Cerebellar cortex (tissue), 1 donor: ENCODE data around the gene SMAD9.

Experiments used
- DNase-seq: peaks from one replicate; pipeline ENCODE4 v3.0.0-alpha.2; 2015; ENCODE audit warnings: low spot score

The SMAD9 gene

GRCh38 chr13:36919833-36920615, at the start of gene SMAD9:
SMAD9 (minus strand) TSS chr13:36920238; CDS start chr13:36879689, 40,549 bp downstream.
- DNase-seq: peak; percentile 38

- DNase-seq: no peak
Observed at GRCh38 chr13:36966404-36966803, 46.4 kb upstream of the SMAD9 start.

- no peak for DNase-seq
Observed at GRCh38 chr13:36965767-36966166, 45.7 kb upstream of the SMAD9 start.

- DNase-seq: no peak
Observed at GRCh38 chr13:36959456-36960116, 39.5 kb upstream of the SMAD9 start.

- no peak for DNase-seq
Observed at GRCh38 chr13:36954542-36954941, 34.5 kb upstream of the SMAD9 start.

GRCh38 chr13:36950920-36951319, 30.9 kb upstream of the SMAD9 start:
- no peak for DNase-seq

- DNase-seq: no peak
Observed at GRCh38 chr13:36950330-36950729, 30.3 kb upstream of the SMAD9 start.

- no peak for DNase-seq
Observed at GRCh38 chr13:36945078-36945477, 25.0 kb upstream of the SMAD9 start.

- no peak for DNase-seq
Observed at GRCh38 chr13:36925603-36926002, 5.6 kb upstream of the SMAD9 start.

GRCh38 chr13:36924001-36924400, 4.0 kb upstream of the SMAD9 start:
- DNase-seq: no peak

- DNase-seq: no peak
Observed at GRCh38 chr13:36921631-36922301, 1.7 kb upstream of the SMAD9 start.

GRCh38 chr13:36920616-36921185, 663 bp upstream of the SMAD9 start:
- DNase-seq: peak; percentile 23

- peak; percentile 48 for DNase-seq
Observed at GRCh38 chr13:36919171-36919832, 736 bp downstream of the SMAD9 start.

- peak; percentile 16 for DNase-seq
Observed at GRCh38 chr13:36918246-36919131, 1.5 kb downstream of the SMAD9 start.

- no peak for DNase-seq
Observed at GRCh38 chr13:36917311-36917710, 2.7 kb downstream of the SMAD9 start.

GRCh38 chr13:36915896-36916640, 4.0 kb downstream of the SMAD9 start:
- no peak for DNase-seq

GRCh38 chr13:36915106-36915505, 4.9 kb downstream of the SMAD9 start:
- DNase-seq: no peak

GRCh38 chr13:36914648-36915047, 5.4 kb downstream of the SMAD9 start:
- no peak for DNase-seq

- DNase-seq: no peak
Observed at GRCh38 chr13:36913463-36913862, 6.6 kb downstream of the SMAD9 start.

GRCh38 chr13:36912973-36913372, 7.1 kb downstream of the SMAD9 start:
- no peak for DNase-seq
